HG02938 (cell line): ENCODE data around the gene SLC2A13.
"Not testable (repeated sequence)": the region's sequence is repeated elsewhere in the genome, so short reads cannot be mapped to it uniquely, and the experiment has no call there.

Source experiments
- ATAC-seq: cut with Tn5 transposase; IDR thresholded peaks from one replicate; pipeline ENCODE4 v1.9.1; 2021; ENCODE audit warnings: mild to moderate bottlenecking, moderate library complexity; ENCODE audit not compliant: unreplicated experiment

The SLC2A13 gene

GRCh38 chr12:40106202-40106533 lies 287 bp upstream of the SLC2A13 start:
- no peak for ATAC-seq

GRCh38 chr12:40105265-40105514 lies 691 bp downstream of the SLC2A13 start:
- peak; percentile 45 for ATAC-seq

GRCh38 chr12:40104461-40105264 lies 1.2 kb downstream of the SLC2A13 start:
- no peak for ATAC-seq

GRCh38 chr12:40103043-40103442 lies 2.8 kb downstream of the SLC2A13 start:
- no peak for ATAC-seq

- ATAC-seq: no peak
These were observed 4.1 kb downstream of the SLC2A13 start for GRCh38 chr12:40101747-40102146.

GRCh38 chr12:40099423-40099853 lies 6.4 kb downstream of the SLC2A13 start:
- no peak for ATAC-seq

- no peak for ATAC-seq
These were observed 7.3 kb downstream of the SLC2A13 start for GRCh38 chr12:40098406-40099145.

- ATAC-seq: no peak
These were observed 12.4 kb downstream of the SLC2A13 start for GRCh38 chr12:40093512-40093911.

- no peak for ATAC-seq
These were observed 19.4 kb downstream of the SLC2A13 start for GRCh38 chr12:40086471-40086870.

- no peak for ATAC-seq
These were observed 27.6 kb downstream of the SLC2A13 start for GRCh38 chr12:40078266-40078665.

- ATAC-seq: no peak
These were observed 30.4 kb downstream of the SLC2A13 start for GRCh38 chr12:40075458-40075857.

GRCh38 chr12:40068416-40068815 lies 37.5 kb downstream of the SLC2A13 start:
- no peak for ATAC-seq

- ATAC-seq: no peak
These were observed 40.2 kb downstream of the SLC2A13 start for GRCh38 chr12:40065636-40066035.

- no peak for ATAC-seq
These were observed 42.5 kb downstream of the SLC2A13 start for GRCh38 chr12:40063414-40063813.

- ATAC-seq: no peak
These were observed 47.1 kb downstream of the SLC2A13 start for GRCh38 chr12:40058721-40059190.

- no peak for ATAC-seq
These were observed 49.5 kb downstream of the SLC2A13 start for GRCh38 chr12:40056373-40056772.

- no peak for ATAC-seq
These were observed 50.1 kb downstream of the SLC2A13 start for GRCh38 chr12:40055776-40056175.

GRCh38 chr12:40055228-40055579 lies 50.7 kb downstream of the SLC2A13 start:
- no peak for ATAC-seq

GRCh38 chr12:40054555-40055227 lies 51.2 kb downstream of the SLC2A13 start:
- no peak for ATAC-seq

GRCh38 chr12:40049268-40049667 lies 56.6 kb downstream of the SLC2A13 start:
- no peak for ATAC-seq

- ATAC-seq: not testable (repeated sequence)
These were observed 58.9 kb downstream of the SLC2A13 start for GRCh38 chr12:40047002-40047401.

GRCh38 chr12:40045656-40046055 lies 60.2 kb downstream of the SLC2A13 start:
- no peak for ATAC-seq
